ENCODE data around the gene CHMP4B. TPM values are rescaled to one million over a fixed set of nuclear protein-coding genes. Genes with fewer than 3 reads are reported as not detected.
A peak's percentile ranks its signal among the peaks of the same experiment; 100 is the strongest.

Gene CHMP4B
- total and polyA plus RNA-seq, 7 donors, result 72.5 to 267 (median 151) TPM

- Histone ChIP-seq H3K27ac (no peak overlapping the region), H3K4me3 (no peak overlapping the region), H3K9me3 (no peaks in the 10 kb centered on the region), H3K4me1 (peaks cover 41% of the 10 kb centered on the region), H3K27me3 (ENCODE audit: insufficient read depth in 3 of 3, low read length in 2 of 3) (no peaks in the 10 kb centered on the region), H3K36me3 (ENCODE audit: insufficient read depth in 1 of 2, low read depth in 1 of 2) (peaks cover 4 to 38% of the 10 kb centered on the region in 2 donors)
- intact Hi-C loops (cut with DNase I), result no loop called here
- TF ChIP-seq, protein P1, sequence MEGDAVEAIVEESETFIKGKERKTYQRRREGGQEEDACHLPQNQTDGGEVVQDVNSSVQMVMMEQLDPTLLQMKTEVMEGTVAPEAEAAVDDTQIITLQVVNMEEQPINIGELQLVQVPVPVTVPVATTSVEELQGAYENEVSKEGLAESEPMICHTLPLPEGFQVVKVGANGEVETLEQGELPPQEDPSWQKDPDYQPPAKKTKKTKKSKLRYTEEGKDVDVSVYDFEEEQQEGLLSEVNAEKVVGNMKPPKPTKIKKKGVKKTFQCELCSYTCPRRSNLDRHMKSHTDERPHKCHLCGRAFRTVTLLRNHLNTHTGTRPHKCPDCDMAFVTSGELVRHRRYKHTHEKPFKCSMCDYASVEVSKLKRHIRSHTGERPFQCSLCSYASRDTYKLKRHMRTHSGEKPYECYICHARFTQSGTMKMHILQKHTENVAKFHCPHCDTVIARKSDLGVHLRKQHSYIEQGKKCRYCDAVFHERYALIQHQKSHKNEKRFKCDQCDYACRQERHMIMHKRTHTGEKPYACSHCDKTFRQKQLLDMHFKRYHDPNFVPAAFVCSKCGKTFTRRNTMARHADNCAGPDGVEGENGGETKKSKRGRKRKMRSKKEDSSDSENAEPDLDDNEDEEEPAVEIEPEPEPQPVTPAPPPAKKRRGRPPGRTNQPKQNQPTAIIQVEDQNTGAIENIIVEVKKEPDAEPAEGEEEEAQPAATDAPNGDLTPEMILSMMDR (IDR thresholded peaks at IDR 0.05), result no peak
- ATAC-seq, result no peak
- DNase-seq, result no peak
Measured at GRCh38 chr20:33847006-33847405, 35.9 kb downstream of the CHMP4B start.

GRCh38 chr20:33848391-33848790 lies 37.2 kb downstream of the CHMP4B start:
- no peak overlapping the region for H3K27ac ChIP-seq
- TF ChIP-seq, protein P1 (IDR thresholded peaks at IDR 0.05), result no peak
- no peaks in the 10 kb centered on the region for H3K9me3 ChIP-seq
- peaks cover 27% of the 10 kb centered on the region for H3K4me1 ChIP-seq
- intact Hi-C loops (cut with DNase I), result no loop called here
- DNase-seq (peak in 1 of 2 donors; percentile 33), ATAC-seq (no peak)
- H3K27me3 ChIP-seq (ENCODE audit: insufficient read depth in 3 of 3, low read length in 2 of 3), result no peaks in the 10 kb centered on the region
- peaks cover 4 to 52% of the 10 kb centered on the region in 2 donors for H3K36me3 ChIP-seq (ENCODE audit: insufficient read depth in 1 of 2, low read depth in 1 of 2)
- 94% methylated on average over 19 of the region's 19 CpGs for WGBS, 3 donors
- no peak overlapping the region for H3K4me3 ChIP-seq

DNA sequence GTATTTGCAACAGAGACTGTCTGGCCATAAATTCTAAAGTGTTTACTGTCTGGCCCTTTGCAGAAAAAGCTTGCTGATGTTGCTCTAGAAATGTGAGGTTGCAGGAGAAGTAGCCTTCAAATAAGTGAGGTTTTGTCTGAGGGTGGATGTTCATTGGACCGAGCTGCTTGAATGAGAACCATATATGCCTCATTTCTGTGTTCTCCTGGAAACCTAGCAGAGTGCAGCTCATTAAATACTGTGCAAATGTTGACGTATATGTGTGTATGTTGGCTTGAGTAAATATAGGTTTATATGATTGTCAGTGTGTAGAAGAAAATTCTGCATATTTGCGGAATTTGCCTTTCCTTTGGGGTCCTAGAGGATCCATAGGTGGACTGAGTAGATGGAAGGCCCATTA lies 39.0 kb downstream of the CHMP4B start:
- Histone ChIP-seq H3K4me3 (no peak overlapping the region), H3K36me3 (ENCODE audit: insufficient read depth in 1 of 2, low read depth in 1 of 2) (peaks cover 8 to 68% of the 10 kb centered on the region in 2 donors), H3K9me3 (no peaks in the 10 kb centered on the region), H3K27ac (no peak overlapping the region), H3K4me1 (peaks cover 15% of the 10 kb centered on the region), H3K27me3 (ENCODE audit: insufficient read depth in 3 of 3, low read length in 2 of 3) (no peaks in the 10 kb centered on the region)
- intact Hi-C loops (cut with DNase I), result no loop called here
- no peak for DNase-seq
- 94 to 95% (median 94%) methylated on average over 3 of the region's 3 CpGs for WGBS, 3 donors
- TF ChIP-seq, protein P1 (IDR thresholded peaks at IDR 0.05), result no peak
- no peak for ATAC-seq

DNA sequence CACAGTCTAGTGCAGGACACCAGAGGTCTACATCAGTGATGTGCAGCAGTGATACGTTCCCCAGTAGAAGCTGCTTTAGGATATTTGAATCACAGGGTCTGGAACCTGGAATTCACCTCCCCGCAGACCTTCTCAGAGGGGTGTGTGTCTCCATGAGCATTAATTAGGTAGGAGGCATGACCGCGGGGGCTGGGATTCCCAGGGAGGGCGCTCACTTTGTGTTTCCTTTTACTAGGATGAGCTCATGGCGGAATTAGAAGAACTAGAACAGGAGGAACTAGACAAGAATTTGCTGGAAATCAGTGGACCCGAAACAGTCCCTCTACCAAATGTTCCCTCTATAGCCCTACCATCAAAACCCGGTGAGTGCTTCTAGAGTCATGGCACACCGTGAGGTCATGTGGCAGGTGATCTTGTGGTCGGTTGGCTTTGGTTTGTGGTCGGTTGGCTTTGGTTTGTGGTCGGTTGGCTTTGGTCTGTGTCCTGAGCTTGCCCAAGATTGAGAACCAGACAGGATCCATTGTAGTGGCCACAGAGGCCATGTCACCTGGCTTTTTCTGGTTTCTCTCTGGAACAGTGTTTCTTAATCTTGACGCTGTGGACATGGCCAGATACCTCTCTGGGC lies 40.8 kb downstream of the CHMP4B start:
- WGBS, 3 donors, result 93 to 95% (median 95%) methylated on average over 13 of the region's 13 CpGs
- H3K4me3 ChIP-seq, result no peak overlapping the region
- H3K36me3 ChIP-seq (ENCODE audit: insufficient read depth in 1 of 2, low read depth in 1 of 2), result peaks cover 8 to 84% of the 10 kb centered on the region in 2 donors
- no peak for ATAC-seq
- H3K4me1 ChIP-seq, result peaks cover 2% of the 10 kb centered on the region
- TF ChIP-seq, protein P1 (IDR thresholded peaks at IDR 0.05), result no peak
- no peaks in the 10 kb centered on the region for H3K9me3 ChIP-seq
- no peak overlapping the region for H3K27ac ChIP-seq
- no peaks in the 10 kb centered on the region for H3K27me3 ChIP-seq (ENCODE audit: insufficient read depth in 3 of 3, low read length in 2 of 3)
- intact Hi-C loops (cut with DNase I), result no loop called here
- peak in 1 of 2 donors; percentile 12 for DNase-seq

All from psoas muscle (tissue), 8 donors.